ENCODE results near the gene KISS1R. TPM values are rescaled to one million over a fixed set of nuclear protein-coding genes. Genes with fewer than 3 reads are reported as not detected.

The KISS1R gene
- total RNA-seq, 1 experiment from 2014 or later: 16.6 TPM

DNA sequence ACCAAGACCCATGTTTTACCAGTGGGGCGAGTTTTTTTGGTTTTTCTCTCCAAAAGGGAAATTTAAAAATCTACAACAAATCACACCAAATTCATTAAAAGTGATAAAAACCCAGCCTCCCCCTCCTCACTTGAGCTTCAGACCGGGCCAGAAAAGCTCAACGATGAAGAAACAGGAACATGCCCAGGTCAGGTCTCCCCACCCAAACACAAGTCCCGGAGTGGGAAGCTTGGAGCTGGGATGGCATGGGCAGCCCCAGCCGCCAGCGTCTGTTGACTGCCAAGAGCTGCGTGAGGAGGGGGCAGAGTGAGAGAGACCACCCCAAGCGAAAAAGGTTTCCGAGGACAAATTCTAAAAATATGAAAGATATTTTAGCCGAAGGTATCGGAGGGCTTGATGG is 20.1 kb upstream of the KISS1R start:
- DNase-seq: no peak
- Histone ChIP-seq H3K4me3 (ENCODE audit: low read depth, low read length) (no peak overlapping the region), H3K4me1 (no peaks in the 10 kb centered on the region), H3K9me3 (no peaks in the 10 kb centered on the region), H3K36me3 (ENCODE audit: control insufficient read depth, insufficient read depth, low read length) (no peaks in the 10 kb centered on the region), H3K27me3 (replicated peaks; ENCODE audit: control insufficient read depth, insufficient read depth, low read length) (no peaks in the 10 kb centered on the region)
- ChIA-PET CTCF (no interaction called here), POLR2A (no interaction called here)
- no TSS peak for BruUV-seq (replicated peaks)
- Mint-ChIP-seq H3K27ac (ENCODE audit: unreplicated experiment) (no peak overlapping the region), H3K4me3 (ENCODE audit: unreplicated experiment) (no peak overlapping the region), H3K9me3 (ENCODE audit: unreplicated experiment) (no peaks in the 10 kb centered on the region), H3K36me3 (ENCODE audit: insufficient read depth, unreplicated experiment) (peaks cover 47% of the 10 kb centered on the region), H3K4me1 (ENCODE audit: low read depth, unreplicated experiment) (no peaks in the 10 kb centered on the region), H3K27me3 (ENCODE audit: insufficient read depth, unreplicated experiment) (no peaks in the 10 kb centered on the region)
- TF ChIP-seq, protein P1, sequence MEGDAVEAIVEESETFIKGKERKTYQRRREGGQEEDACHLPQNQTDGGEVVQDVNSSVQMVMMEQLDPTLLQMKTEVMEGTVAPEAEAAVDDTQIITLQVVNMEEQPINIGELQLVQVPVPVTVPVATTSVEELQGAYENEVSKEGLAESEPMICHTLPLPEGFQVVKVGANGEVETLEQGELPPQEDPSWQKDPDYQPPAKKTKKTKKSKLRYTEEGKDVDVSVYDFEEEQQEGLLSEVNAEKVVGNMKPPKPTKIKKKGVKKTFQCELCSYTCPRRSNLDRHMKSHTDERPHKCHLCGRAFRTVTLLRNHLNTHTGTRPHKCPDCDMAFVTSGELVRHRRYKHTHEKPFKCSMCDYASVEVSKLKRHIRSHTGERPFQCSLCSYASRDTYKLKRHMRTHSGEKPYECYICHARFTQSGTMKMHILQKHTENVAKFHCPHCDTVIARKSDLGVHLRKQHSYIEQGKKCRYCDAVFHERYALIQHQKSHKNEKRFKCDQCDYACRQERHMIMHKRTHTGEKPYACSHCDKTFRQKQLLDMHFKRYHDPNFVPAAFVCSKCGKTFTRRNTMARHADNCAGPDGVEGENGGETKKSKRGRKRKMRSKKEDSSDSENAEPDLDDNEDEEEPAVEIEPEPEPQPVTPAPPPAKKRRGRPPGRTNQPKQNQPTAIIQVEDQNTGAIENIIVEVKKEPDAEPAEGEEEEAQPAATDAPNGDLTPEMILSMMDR (IDR thresholded peaks at IDR 0.05; ENCODE audit: insufficient read depth in 1 of 2, low read depth in 1 of 2, low read length in 1 of 2, severe bottlenecking in 1 of 2, unreplicated experiment in 1 of 2): no peak
- intact Hi-C loops (cut with micrococcal nuclease; ENCODE audit: unreplicated experiment): no loop called here

DNA sequence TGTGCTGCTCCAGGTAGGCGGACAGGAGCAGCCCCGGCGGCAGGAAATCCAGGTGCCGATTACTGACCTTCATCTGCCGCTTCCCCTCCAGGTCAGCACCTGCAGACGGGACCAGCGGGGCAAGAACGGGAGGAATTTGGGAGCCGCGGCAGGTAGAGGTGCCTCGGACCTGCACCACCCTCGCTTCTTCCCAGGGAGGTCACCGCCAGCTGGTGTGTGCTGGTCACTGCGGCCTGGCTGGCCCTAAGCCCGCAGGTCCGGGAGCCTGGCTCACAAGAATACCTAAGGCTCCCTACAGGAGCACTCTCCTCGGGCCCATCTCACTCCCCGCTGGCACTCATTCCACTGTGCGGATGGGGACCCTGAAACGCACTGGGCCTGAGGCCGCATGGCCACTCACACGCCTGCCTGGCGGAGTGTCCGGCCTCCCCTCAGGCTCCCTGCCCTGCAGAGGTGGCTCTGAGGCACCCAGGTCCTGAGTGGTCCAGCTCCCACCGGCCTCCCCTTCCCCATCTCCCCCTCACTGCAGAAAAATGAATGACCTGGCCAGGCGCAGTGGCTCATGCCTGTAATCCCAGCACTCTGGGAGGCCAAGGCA is 19.6 kb upstream of the KISS1R start:
- ChIA-PET CTCF (no interaction called here), POLR2A (no interaction called here)
- Histone ChIP-seq H3K36me3 (ENCODE audit: control insufficient read depth, insufficient read depth, low read length) (no peaks in the 10 kb centered on the region), H3K27me3 (replicated peaks; ENCODE audit: control insufficient read depth, insufficient read depth, low read length) (no peaks in the 10 kb centered on the region), H3K4me1 (no peaks in the 10 kb centered on the region), H3K9me3 (no peaks in the 10 kb centered on the region), H3K4me3 (ENCODE audit: low read depth, low read length) (no peak overlapping the region)
- H3K36me3 Mint-ChIP-seq (ENCODE audit: insufficient read depth, unreplicated experiment): peaks cover 50% of the 10 kb centered on the region
- H3K9me3 Mint-ChIP-seq (ENCODE audit: unreplicated experiment): no peaks in the 10 kb centered on the region
- no peaks in the 10 kb centered on the region for H3K27me3 Mint-ChIP-seq (ENCODE audit: insufficient read depth, unreplicated experiment)
- peak in 1 of 2 experiments; percentile 59 for DNase-seq
- no peaks in the 10 kb centered on the region for H3K4me1 Mint-ChIP-seq (ENCODE audit: low read depth, unreplicated experiment)
- H3K4me3 Mint-ChIP-seq (ENCODE audit: unreplicated experiment): no peak overlapping the region
- H3K27ac Mint-ChIP-seq (ENCODE audit: unreplicated experiment): no peak overlapping the region
- no TSS peak for BruUV-seq (replicated peaks)
- intact Hi-C loops (cut with micrococcal nuclease; ENCODE audit: unreplicated experiment): no loop called here
- TF ChIP-seq, protein P1 (IDR thresholded peaks at IDR 0.05; ENCODE audit: insufficient read depth in 1 of 2, low read depth in 1 of 2, low read length in 1 of 2, severe bottlenecking in 1 of 2, unreplicated experiment in 1 of 2): peak; percentile 28

DNA sequence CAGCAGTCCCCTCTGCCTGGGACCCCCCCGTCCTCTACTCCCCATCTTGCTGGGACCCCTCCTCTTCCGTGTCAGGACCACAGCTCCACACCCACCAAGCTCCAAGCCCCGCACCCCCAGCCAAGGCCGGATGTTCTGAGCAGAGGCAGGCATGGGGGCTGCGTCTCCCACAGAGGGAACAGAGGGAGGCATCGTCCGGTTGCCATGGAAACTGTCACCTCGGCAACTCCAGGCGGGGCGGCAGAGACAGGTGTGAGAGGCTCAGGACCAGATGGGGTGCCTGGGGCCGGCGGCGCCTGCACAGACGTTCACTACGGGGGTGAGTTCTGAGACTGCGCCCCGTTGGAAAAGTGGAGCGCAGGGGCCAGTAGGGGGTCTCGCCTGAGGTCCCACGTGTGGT is 18.5 kb upstream of the KISS1R start:
- H3K27me3 Mint-ChIP-seq (ENCODE audit: insufficient read depth, unreplicated experiment): no peaks in the 10 kb centered on the region
- CTCF ChIA-PET: no interaction called here
- Histone ChIP-seq H3K27me3 (replicated peaks; ENCODE audit: control insufficient read depth, insufficient read depth, low read length) (no peaks in the 10 kb centered on the region), H3K4me1 (no peaks in the 10 kb centered on the region), H3K4me3 (ENCODE audit: low read depth, low read length) (no peak overlapping the region), H3K9me3 (no peaks in the 10 kb centered on the region), H3K36me3 (ENCODE audit: control insufficient read depth, insufficient read depth, low read length) (no peaks in the 10 kb centered on the region)
- POLR2A ChIA-PET: no interaction called here
- no peak overlapping the region for H3K4me3 Mint-ChIP-seq (ENCODE audit: unreplicated experiment)
- intact Hi-C loops (cut with micrococcal nuclease; ENCODE audit: unreplicated experiment): no loop called here
- peak in 1 of 2 experiments; percentile 53 for DNase-seq
- TF ChIP-seq, protein P1 (IDR thresholded peaks at IDR 0.05; ENCODE audit: insufficient read depth in 1 of 2, low read depth in 1 of 2, low read length in 1 of 2, severe bottlenecking in 1 of 2, unreplicated experiment in 1 of 2): no peak
- H3K36me3 Mint-ChIP-seq (ENCODE audit: insufficient read depth, unreplicated experiment): peaks cover 41% of the 10 kb centered on the region
- no peaks in the 10 kb centered on the region for H3K4me1 Mint-ChIP-seq (ENCODE audit: low read depth, unreplicated experiment)
- H3K27ac Mint-ChIP-seq (ENCODE audit: unreplicated experiment): no peak overlapping the region
- no peaks in the 10 kb centered on the region for H3K9me3 Mint-ChIP-seq (ENCODE audit: unreplicated experiment)
- BruUV-seq (replicated peaks): no TSS peak
